GM20431 (cell line): ENCODE measurements around the gene IGF1R.

Source experiments
- in situ Hi-C: fragments of 300-500 bp; cut with MseI, MboI; formaldehyde crosslinking; loops from one replicate; pipeline ENCODE4 v1.15.0; 2020; ENCODE audit warnings: low sequenced_read_pairs; ENCODE audit not compliant: unreplicated experiment

Gene IGF1R

DNA sequence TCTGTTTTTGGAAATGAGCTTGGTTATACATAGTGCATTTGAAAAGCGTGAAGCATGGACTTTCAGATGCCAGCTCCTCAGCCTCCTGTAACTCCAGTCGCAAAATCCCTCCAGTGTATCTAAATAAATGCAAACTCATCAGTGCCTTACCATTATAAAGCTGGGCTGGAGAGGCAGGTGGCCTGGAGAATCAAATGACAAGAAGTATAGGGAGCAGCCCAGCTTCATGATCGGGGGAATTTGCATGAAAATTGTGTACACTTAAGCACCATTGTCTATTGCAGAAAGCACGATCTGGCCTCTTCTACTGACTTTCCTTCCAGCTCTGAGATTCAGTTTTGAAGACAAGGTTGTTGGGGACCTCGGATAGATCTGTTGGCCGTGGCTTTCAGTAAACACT is 71.7 kb downstream of the IGF1R start:
- in situ Hi-C loops: no loop called here

DNA sequence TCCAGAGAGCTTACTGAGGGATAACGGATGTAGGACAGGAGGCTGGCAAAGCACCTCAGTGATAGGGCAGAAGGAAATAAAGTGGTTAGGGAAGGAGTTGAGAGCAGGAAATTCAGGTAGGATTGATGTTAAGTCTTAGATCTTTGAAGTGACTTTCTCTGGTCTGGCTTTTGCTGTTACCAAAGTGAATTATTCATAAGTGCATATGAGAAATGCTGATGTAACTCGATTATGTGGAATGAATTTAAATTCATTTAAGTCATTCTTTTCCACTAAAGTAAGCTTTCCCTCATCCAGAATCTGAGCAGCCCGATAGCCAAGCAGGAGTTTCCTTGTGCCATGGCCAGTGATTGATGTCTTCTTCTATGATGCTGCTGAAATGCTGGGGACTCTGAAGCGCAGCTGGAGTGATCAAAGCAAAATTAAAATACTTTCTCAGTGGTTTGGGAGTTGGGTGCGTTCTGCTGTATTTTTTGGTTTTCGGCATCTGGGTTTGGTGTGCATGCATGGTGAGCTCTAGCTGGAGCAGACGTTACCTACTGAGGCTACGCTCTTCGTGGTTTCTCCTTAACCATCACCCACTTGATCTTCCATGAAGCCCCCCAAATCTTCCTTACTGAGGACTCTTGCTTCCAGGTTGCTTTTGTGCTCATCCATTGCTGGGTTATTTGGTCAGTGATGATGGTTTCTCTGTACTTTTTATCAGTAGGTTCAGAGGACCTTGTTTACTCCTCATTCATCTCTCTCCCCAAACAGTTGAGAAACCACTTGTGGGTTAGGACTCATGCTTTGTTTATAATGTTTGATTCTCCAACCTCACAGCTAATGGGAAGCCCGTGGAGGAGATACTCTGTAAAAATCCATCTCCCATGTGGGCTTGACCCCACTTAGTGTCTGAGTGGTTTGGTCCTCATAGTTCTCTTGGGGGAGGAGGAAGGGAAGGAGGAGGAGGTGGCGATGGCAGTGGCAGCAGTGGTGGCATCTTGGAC is 72.5 kb downstream of the IGF1R start:
- in situ Hi-C loops: no loop called here

DNA sequence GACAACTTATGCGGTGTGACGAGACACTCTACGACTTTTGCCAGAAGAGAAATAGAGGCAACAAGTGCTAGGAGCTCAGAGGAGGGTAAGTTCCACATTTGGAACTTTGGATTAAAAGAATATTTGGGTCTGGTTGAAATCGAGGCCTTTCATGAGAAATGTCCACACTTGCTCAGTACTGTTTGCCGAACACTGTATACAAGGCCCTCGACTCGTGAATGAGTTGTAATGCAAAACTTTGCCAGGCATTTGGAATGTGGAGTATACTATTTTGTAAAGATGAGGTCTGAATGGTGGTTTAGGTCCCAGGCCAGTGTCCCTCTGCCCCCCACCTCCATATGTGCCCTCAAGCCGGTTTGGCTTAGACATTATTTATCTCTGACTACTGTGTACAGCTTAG is 73.9 kb downstream of the IGF1R start:
- in situ Hi-C loops: no loop called here

DNA sequence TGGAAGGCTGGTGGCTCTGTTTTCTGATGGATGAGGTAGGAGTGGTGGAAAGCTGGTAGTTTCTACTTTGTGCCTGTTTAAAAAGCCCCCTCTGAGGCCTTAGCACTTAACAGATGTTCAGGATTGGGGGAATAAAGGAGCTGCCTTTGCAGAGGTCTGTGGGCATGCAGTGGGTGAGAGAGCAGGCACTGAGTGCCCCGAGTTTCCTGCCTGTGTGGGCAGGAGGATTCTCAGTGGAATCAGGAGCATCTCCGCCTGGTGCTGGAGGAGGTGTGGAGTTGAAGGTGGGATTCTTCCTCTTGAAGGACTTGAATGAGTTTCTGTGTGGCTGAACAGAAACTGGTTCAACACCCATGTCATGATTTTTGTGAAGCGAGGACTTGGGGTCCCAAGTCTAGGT is 74.3 kb downstream of the IGF1R start:
- in situ Hi-C loops: no loop called here

DNA sequence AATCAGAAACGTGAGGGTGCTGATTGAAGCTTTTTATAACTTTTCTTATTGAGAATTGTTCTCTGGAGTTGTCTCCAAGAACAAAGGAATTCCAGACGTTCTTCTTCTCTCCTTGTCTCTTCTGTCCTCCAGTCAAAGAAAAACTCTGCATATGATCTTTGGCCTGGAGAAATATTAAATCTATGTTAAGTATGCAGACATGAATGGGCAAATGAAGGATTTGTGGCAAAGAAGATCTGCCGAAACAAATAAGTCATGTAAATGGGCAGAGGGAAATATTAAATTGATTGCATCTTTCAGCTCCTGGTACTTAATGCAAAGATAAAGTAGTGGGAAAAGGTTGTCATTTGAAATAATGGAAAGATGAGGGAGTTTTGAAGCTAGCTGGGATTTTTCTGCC is 74.9 kb downstream of the IGF1R start:
- in situ Hi-C loops: no loop called here

DNA sequence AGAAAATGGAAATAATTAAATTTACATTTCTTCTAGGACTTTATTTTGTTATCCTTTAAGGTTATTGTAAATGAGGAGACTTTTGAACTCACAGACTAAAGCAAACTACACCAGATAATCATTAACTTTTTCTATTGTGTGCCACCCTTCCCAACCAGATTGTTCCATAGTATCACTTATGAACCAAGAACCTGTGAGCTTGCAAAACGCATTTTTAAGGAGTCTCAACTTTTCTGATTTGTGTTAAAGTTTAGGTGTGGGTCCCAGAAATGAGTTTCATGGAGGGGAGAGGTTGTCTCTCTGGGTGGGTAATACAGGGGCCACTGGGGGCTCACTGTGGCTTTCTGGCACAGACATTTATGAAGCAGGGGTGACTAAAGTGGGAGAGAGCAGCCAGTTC is 75.7 kb downstream of the IGF1R start:
- in situ Hi-C loops: no loop called here

DNA sequence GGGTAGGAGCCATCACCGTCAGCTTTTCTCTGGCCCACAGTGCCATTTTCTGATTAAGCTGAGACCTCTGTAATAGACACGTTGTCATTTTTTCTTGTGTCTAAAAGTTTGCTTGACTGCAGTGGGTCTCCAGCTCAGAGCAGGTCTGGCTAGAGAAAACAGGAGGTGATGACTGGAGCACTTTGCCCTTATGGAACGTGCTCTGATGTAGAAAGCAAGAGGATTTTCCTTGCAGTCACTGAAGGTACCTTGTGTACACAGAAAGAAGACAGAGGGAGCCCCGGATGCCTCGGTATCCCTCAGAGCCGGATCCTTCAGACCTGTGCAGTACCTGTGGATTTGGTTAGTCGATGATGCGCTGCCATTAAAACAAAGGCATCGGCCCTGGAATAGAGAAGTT is 76.2 kb downstream of the IGF1R start:
- in situ Hi-C loops: no loop called here

DNA sequence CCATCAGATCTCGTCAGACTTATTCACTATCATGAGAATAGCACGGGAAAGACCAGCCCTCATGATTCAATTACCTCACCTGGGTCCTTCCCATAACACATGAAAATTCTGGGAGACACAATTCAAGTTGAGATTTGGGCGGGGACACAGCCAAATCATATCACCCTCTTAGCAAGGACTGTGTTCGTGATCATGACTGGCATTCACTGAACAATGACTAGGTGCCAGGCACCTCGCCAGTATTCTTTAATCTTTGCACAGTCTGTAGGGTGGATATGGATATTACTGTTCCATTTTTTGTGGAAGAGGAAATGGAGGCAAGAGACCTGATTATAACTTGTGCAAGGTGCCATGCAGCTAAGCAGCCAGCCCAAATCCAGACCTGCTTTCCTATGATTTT is 77.5 kb downstream of the IGF1R start:
- in situ Hi-C loops: no loop called here

DNA sequence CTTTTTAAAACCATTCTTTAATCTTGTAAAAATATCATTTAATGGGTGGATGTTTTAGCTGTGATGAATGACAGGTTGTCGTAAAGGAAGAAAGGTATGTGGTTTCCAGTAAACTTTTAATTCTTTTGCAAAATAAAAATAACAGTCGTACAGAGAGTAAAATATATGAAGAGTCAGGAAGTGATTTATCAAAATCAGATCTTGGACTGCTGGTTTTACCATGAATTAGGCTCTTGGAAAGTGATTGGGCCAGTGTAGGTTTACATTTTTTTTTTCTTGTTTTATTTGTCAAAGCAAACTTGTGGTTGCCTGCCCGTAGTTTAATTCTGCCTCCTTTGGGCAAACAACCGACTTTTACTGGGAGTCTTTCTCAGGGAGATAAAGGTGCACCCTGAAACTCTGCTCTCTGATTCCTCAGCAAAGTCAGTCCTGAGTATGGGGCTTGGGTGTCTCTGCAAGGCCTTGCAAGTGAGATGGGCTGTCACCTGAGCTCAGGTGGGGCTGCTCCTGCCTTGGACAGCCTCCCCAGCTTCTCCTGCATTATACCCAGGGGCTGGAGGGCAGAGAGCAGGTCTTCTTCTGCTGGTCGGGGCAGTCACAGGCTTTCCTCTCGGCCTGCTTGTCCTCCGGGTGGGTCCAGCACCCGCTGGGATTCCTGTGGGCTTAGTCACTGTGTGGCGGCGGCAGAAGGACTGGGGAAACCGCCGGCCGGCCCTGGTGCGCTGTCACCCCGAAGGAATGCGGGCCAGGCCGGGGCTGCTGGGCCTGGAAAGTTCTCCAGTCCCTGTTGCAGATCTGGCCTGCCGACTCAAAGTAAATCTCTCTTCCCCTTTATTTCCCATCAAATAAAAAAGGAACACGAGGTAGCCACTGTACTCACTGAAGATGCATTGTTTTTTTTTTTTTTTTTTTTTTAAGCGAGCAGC is 79.0 kb downstream of the IGF1R start:
- in situ Hi-C loops: no loop called here

DNA sequence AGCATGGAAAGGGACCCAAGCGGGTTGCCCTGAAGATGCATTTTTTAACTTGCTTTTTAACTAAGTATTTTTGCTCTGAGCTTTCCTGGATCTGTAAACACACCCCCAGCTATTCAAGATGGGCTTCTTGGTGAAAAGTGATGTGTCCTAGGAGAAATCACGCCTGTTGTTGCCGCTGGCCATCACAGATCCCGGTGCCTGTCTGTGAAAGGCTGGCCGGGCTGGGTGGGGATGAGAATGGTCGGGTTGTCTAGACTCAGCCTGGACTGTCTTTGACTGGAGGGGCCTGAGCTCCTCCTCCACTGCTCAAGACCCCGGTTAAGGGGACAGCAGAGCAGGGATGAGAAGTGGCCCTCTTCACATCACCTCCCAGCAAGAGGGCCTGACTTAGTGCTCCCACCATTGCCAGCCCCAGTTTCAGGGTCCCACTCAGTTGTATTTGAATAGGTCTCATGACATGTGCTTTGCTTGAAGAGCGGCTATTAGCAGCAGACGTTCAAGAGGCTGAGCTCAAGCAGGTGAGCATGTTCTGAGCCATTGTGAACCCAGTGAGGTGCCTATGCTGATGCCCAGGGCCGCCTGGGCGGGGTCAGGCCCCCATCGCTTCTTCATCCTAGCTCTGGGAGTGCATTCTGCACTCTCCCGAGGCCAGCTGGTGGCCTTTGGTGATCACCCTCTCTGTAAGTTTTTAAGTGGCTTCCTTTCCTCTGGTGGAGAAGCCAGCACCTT is 79.9 kb downstream of the IGF1R start:
- in situ Hi-C loops: no loop called here

DNA sequence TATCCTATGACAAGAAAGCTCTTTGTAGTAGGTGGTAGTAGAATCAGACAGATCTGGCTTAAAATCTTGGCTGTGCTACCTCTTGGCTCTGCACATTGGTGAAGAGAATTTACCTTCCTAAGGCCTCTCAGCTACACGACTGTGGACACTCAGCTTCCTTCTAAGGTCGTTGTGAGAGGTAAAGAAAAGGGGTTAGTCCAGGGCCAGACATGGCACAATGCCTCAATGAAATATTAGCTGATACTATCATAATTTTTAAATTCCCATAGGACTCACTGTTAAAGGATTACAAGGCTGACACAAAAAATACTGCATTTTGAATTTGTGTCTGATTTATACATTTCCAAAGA is 80.4 kb downstream of the IGF1R start:
- in situ Hi-C loops: no loop called here

DNA sequence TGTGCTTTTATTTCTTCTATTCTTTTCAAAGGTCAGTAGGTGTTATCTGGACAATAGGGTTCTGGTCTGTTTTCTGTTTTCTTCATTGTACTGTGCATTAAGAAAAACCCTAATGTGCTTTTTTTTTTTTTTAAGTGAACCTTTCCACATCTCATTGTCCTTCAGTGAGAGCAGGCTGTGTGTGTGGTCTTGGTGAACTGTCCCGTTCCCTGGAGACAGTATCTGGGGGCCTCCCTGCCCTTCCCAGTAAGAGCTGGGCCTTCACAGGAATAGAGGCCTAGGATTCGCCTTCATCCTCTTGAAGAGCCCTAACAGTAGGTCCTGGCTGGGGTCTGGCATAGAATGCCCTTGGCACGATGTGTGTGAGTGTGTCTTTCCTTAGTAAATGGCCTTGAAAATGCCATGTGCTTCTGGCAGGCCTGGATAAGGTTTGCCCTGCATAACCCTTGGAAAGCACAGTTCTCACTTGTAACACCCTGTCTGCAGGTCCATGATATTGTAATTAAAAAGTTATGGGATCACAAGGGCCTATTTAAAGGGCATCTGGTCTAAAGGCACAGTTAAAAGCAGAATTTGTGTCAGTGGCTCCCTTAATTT is 81.2 kb downstream of the IGF1R start:
- in situ Hi-C loops: no loop called here

DNA sequence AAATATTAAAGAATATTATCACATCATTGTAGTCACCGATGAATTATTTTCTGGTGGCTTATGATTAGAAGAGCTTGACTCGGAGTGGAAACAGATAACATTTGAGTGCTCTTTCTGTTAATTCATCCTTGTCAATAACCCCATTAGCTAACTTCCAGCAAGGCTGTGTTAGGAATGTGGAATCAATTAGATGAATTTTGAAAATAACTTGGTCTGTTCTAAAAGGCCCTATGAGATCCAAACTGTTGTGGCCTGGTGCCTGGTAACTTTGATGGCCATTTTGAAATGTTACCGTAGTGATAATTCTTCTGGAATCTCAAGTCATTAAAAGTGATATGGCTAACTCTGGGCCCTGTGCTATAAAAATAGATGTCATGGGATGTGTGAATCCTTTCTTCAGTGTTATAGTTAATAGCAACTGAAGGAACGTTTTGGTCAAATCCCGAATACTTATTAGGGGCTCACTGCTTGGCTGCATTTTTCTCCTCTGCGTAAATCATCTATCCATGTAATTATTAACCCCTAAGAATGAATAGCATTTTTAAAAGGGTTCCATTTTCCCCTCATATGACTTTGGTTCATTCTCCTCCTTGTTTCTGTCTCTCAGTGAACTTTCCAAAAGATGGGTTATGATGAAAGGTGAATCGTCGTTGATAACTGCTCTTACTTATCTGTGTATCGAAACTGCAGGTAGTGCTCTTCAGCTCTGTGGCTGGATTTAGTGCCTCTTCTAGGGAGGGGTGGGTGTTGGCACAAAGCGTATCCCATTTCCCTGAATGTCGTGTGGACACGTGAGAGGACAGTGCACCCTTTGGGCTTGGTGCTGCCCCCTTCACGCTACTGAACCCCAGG is 82.7 kb downstream of the IGF1R start:
- in situ Hi-C loops: no loop called here

DNA sequence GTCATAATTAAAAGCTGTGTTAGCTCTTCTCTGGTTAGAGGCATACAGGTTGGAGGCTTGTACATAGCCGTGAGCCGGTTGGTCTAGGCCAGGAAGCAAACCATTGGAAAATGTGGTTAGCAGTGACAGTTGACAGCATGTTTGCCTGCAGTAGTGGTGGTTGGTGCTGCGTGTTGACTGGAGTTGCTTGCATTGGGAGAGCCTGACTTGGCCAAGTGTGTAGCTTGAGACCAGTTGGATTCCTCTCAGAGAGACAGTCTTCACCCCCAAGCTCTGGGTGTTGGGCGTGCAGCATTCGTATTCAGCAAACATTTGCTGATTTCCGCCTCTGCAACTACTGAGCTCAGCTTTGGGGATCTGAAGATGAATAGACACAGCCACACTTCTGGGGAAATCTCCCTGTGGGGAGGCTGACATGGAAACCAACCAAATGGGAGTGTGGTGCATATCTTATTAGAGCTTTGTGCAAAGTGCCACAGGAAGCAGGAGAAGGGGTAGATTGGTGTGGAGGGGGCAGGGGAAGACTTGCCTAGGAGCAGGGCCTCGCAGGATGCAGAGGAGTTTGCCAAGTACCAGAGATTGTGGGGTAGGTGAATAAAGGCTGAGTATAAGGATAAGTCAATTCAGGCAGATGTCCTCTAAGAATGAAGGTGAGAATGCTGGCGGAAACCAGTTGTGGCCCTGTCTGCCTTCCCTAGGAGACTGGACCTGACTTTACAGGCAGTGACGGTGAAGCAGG is 83.5 kb downstream of the IGF1R start:
- in situ Hi-C loops: no loop called here

DNA sequence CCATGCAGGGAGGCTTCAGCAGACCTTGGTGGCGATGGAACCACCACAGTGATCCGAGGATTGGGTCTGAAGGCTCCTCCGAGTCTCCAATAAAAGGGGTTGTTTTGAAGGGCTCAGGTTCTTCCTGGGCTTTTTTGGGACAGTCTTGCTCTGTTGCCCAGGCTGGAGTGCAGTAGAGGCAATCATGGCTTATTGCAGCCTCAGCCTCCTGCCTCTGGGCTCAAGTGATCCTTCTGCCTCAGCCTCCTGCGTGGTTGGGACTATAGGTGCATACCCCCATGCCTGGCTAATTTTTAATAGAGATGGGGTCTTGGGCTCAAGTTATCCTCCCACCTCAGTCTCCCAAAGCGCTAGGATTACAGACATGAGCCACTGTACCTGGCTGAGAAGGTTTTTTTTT is 84.8 kb downstream of the IGF1R start:
- in situ Hi-C loops: no loop called here

DNA sequence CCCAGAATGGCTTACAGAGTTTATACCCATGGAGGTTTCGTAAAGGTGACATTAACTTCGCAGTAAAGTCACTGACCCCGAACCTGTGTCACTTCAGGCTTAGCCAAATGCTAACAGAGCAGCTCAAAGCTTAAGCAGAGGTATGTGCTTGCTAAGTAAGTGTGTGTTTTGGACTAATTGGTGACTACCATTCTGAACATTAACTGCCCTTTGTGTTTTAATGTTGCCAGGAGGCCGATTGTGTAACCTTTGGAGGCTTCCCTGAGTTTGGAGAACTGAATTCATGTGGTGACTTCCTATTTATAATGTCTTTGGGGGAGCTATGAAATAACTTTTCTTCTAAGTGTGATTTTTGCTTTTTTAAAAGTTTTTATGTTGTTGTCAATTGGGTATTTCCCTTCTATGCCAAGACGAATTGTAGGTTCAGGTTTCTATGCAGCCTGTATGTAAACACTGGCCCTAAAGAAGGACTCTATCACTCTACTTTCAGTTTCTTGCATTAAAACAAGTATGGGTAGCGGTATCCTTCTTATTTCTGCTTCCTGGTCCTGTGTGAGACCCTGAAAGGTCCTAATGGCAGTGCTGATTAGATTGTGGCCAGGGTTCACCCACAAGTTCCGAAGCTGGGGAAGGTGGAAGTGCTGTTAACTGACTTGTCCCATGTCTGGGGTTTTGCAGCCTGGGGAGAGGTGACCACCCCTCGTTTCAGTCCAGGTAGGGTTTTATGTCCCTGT is 86.3 kb downstream of the IGF1R start:
- in situ Hi-C loops: no loop called here

DNA sequence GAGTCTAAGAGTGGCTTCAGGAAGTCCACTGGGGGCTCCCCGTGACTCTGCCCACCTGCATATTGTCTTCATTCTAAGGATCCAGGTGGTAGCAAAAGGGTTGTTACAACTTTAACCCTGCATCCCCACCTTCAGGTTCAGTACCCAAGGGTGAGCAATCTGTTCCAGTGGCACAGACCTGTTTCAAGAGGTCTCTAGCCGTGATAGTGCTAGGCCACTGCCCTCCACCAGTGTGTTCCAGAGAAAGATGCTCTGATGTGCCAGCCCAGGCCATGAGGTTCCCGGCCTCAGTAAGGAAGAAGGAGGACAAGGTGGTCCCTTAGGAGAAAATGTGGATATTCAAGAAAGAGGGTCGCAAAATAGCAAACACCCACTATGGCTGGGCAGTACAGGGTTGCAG is 87.0 kb downstream of the IGF1R start:
- in situ Hi-C loops: no loop called here
